ENCODE results near the gene TOGARAM1.

TOGARAM1 gene

DNA sequence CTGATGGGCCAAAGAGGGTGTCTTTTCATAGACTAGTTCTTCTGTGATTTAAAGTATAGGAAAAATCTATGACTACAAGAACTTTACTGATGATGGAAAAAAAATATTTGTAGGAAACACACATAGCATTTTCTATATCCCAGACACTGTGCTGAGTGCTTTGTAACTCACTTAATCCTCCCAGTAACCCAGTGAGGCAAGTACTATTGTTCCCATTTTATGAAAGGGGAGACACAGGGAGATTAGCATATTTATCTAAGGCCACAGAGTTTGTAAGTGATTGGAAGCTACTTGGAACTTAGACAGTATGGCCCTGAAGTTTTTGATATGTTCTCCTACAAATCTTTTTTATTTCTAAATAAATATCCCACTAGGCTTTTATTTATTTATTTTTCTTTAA is 141.8 kb downstream of the TOGARAM1 start:
- no peak for DNase-seq

DNA sequence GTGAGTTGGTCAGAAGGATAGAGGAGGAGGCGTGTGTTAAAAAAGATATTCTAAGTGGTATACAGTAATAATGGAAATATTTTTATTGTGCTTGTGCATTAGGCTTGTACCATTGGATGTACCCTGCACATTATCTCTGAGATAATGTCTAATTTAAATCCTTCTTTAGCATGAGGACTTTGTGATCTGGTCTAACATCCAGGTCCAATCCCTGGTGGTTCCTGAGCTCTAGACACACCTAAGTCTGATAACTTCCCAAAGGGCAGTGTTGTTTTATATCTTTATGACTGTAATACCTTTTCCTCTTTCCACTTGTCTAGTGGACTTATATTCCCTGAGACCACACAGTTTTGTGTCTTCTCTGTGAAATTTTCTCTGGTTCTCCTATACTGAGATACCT is 142.6 kb downstream of the TOGARAM1 start:
- DNase-seq, result no peak

DNA sequence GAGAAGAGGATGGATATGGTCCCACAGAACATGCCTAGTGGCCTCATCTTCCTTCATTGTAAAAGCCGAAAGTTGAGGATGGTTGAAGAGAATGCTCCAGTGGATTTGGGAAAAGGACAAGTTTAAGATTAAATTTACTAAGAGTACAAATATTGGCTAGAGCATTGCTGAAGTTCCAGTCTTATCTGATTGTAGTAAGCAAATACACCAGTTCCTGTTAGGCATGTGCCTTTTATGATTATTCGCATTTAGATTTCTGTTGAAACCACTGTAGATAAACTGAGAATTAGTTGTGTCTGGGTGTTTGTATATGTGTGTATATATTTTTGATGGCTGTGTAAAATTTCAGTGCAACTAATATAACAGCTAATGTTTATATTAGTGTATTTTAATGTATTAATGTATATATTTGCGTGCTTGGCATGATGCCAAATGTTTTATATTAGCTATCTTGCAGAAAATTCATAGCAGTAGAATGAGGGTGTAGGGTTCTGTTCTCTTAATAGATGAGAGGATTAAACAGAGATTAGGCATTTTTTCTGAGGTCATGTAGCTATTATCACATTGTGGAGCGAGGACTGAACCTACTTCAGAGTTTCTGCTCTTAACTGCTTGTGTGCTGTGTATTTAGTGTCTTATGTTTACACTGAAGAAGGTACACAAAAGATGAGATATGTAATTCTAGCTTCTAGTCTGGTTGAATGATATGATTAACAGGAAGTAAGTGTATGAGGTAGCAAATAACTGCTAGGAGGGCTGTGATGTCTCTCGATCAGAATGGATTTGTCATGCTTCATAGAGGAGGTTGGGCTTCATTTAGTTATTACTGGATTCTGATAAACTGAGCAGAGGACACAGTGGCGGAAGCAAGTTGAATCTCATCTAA is 151.1 kb downstream of the TOGARAM1 start:
- DNase-seq, result no peak

DNA sequence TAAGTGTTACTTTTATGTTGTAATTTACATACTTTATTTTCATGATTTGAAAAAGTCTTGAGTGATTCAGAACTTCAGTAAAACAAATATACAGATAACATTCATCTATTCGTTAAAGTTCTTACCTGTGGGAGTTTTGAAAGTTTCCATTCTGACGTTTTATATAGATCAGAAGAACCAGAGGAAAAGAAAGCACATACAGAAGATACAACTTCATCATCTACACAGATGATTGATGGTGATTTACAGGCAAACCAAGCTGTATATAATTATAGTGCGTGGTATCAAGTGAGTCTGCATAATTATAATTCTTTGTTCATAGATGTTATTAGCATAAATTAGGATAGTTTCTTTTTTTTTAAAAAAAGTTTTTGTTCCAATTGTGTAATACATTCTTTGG is 152.3 kb downstream of the TOGARAM1 start:
- no peak for DNase-seq

DNA sequence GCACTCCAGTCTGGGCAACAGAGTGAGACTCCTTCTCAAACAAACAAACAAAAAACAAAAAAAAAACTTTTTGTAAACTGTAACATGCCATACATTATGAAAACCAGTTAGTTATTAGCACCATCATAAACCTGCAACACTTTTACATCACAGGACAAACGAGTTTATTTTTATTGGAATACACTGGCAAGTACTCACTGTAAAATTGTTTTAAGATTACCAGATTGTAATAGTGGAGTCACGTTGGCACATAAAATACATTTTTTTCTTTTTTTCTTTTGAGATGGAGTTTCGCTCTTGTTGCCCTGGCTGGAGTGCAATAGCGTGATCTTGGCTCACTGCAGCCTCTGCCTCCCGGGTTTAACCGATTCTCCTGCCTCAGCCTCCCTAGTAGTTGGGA is 156.6 kb downstream of the TOGARAM1 start:
- no peak for DNase-seq

DNA sequence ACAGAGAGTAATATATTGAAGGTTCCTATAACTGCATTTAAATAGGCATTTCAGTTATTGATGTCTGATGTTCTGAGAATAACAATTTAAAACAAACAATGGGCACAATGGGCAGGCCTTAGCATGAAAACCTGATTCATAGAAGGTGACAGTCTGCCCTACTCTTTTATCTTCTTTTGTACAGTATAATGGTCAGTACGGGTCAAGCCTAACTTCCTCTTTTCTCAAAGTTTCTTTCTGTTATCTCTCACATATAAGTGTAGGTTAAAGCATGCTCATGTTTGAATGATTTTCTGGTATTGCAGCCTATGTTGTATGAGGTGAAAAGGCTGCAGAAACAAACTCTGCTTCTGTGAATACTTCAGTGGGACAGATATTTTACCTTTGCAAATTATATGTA is 158.1 kb downstream of the TOGARAM1 start:
- DNase-seq, result no peak

DNA sequence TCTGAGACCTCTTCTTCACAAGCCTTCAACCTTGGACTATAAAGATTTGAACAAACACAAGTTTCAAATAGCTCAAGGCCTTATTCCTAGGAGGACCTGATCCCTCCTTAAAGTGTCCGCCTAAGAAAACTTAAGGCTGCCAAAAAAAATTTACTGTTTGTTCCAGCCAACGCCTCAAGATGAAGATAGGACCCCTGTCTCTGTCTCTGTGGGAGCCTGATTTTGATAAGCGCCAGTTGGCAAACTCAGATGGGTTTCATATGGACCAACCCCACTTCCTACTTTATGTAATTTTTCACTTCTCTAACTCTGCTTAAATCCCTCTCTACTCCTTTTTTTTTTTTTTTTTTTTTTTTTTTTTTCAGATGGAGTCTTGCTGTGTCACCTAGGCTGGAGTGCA is 161.3 kb downstream of the TOGARAM1 start:
- no peak for DNase-seq

Data from stimulated activated CD4-positive, alpha-beta T cell treated with anti-CD3 and anti-CD28 coated beads, Interleukin-15, amount 100 ng/mL, for 24 hours (primary cell).